ENCODE results near the gene ESRRG. TPM values are rescaled to one million over a fixed set of nuclear protein-coding genes. Genes with fewer than 3 reads are reported as not detected.

The ESRRG gene
- total RNA-seq, 2 experiments from 2014 or later, result not detected

DNA sequence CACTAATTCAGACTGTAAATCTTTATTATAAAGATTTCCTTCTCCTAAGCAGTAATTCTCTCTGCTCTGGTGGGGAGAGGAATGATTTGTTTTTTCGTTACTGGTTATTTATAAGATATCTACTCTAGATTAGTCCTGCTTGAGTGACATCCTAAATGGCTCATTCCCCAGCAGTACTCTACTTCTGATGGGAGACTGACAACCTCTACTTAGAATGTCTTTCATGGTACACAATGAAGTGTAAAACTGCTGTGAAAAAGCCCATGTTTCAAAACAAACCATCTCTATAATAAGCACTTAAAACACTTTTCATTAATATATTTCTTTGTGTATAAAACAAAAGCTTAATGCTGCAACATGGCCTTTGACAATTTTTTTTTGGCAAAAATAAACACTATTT, 33.9 kb upstream of the ESRRG start:
- TF ChIP-seq, protein P1, sequence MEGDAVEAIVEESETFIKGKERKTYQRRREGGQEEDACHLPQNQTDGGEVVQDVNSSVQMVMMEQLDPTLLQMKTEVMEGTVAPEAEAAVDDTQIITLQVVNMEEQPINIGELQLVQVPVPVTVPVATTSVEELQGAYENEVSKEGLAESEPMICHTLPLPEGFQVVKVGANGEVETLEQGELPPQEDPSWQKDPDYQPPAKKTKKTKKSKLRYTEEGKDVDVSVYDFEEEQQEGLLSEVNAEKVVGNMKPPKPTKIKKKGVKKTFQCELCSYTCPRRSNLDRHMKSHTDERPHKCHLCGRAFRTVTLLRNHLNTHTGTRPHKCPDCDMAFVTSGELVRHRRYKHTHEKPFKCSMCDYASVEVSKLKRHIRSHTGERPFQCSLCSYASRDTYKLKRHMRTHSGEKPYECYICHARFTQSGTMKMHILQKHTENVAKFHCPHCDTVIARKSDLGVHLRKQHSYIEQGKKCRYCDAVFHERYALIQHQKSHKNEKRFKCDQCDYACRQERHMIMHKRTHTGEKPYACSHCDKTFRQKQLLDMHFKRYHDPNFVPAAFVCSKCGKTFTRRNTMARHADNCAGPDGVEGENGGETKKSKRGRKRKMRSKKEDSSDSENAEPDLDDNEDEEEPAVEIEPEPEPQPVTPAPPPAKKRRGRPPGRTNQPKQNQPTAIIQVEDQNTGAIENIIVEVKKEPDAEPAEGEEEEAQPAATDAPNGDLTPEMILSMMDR (IDR thresholded peaks at IDR 0.05), result no peak
- H3K4me3 Mint-ChIP-seq, result no peak overlapping the region
- no peaks in the 10 kb centered on the region for H3K4me1 Mint-ChIP-seq (ENCODE audit: low read depth)
- H3K9me3 Mint-ChIP-seq, result peaks cover 3% of the 10 kb centered on the region
- H3K36me3 Mint-ChIP-seq (ENCODE audit: low read depth), result no peaks in the 10 kb centered on the region
- CTCF ChIA-PET, result no interaction called here
- POLR2A ChIA-PET, result no interaction called here
- intact Hi-C loops (cut with micrococcal nuclease), result no loop called here
- ATAC-seq (no peak), DNase-seq (no peak)
- no peak overlapping the region for H3K27ac Mint-ChIP-seq
- no peaks in the 10 kb centered on the region for H3K27me3 Mint-ChIP-seq

DNA sequence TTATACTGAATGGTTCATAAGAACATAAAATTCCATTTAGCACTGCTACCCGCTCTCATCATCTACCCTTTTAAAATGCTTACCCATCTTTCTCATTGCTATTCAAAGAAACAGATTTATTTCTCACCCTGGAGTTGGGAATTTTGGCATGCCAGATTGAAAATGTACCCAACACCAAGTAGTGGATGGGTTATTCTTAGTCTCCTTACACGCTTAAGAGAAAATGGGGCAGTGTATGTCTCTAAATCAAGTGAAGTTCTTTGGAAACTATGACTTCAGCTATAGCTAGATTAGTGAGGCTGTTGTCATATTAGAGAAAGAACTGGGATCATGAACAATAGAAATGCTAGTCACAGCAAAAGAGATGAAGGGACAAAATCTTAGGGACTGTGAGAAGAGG, 27.7 kb upstream of the ESRRG start:
- TF ChIP-seq, protein P1 (IDR thresholded peaks at IDR 0.05), result no peak
- ATAC-seq, result no peak
- no peak for DNase-seq
- Mint-ChIP-seq H3K36me3 (ENCODE audit: low read depth) (no peaks in the 10 kb centered on the region), H3K27ac (no peak overlapping the region), H3K4me3 (no peak overlapping the region), H3K9me3 (no peaks in the 10 kb centered on the region), H3K27me3 (no peaks in the 10 kb centered on the region), H3K4me1 (ENCODE audit: low read depth) (no peaks in the 10 kb centered on the region)
- ChIA-PET CTCF (no interaction called here), POLR2A (no interaction called here)
- intact Hi-C loops (cut with micrococcal nuclease), result no loop called here

DNA sequence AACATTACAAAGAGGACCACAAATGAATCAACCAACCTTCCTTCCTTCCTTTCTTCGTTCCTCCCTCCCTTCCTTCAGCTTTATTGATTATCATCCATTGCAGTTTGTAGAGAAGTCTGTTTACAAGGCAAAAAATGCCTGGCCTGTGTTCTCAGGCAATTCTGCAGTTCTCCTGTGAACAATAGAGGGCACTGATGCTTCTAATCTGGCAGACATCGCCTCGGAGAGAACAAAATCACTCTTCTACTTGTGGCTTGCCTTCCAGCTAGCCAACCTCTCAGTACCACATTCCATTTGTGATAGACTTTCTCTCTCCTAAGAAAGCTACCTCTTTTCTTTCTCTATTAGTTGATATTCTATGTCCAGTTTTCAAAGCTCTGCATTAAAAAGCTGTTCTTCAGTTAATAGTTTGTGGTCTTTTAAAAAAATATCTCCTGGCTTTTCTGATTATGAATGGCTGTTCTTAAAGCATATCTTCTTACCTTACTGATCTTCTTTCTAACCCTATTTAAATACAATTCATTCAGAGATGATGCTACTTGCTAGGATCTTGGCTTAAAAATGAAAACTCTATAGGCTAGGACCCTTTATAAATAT, 26.9 kb upstream of the ESRRG start:
- Mint-ChIP-seq H3K9me3 (no peaks in the 10 kb centered on the region), H3K27me3 (no peaks in the 10 kb centered on the region), H3K27ac (no peak overlapping the region), H3K36me3 (ENCODE audit: low read depth) (no peaks in the 10 kb centered on the region), H3K4me3 (no peak overlapping the region), H3K4me1 (ENCODE audit: low read depth) (no peaks in the 10 kb centered on the region)
- TF ChIP-seq, protein P1 (IDR thresholded peaks at IDR 0.05), result no peak
- no peak for DNase-seq
- intact Hi-C loops (cut with micrococcal nuclease), result no loop called here
- POLR2A ChIA-PET, result no interaction called here
- CTCF ChIA-PET, result interaction anchor here (0.6 to 1.2 kb wide), 3 partner anchors 9 to 29 kb away, joined by 3 read pairs; no protein-coding TSS in a partner anchor
- no peak for ATAC-seq

DNA sequence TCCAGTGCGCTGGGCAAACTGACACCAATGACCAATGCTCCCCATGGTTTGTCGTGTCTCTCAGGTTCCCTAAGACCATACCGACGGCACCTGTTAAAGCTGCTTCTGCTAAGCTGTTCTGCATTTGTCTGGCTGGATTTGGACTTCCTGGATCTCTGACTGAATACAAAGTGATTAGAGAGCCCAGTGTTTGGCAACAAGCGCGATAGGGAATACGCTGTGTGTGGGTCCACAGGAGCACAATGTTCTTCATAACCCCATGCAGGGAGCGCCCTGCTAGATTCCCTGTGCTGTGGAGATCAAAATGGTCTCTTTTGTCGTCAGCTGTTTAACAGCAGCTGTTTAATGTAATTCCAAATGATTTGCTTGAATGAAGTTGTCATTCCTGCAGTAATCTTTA, 26.0 kb upstream of the ESRRG start:
- ChIA-PET CTCF (interaction anchor here (0.9 to 1.2 kb wide), 2 partner anchors 8 to 28 kb away, joined by 3 read pairs; no protein-coding TSS in a partner anchor), POLR2A (no interaction called here)
- no peak overlapping the region for H3K27ac Mint-ChIP-seq
- ATAC-seq, result no peak
- DNase-seq, result no peak
- TF ChIP-seq, protein P1 (IDR thresholded peaks at IDR 0.05), result no peak
- no peaks in the 10 kb centered on the region for H3K4me1 Mint-ChIP-seq (ENCODE audit: low read depth)
- no peaks in the 10 kb centered on the region for H3K27me3 Mint-ChIP-seq
- H3K9me3 Mint-ChIP-seq, result no peaks in the 10 kb centered on the region
- intact Hi-C loops (cut with micrococcal nuclease), result no loop called here
- no peaks in the 10 kb centered on the region for H3K36me3 Mint-ChIP-seq (ENCODE audit: low read depth)
- no peak overlapping the region for H3K4me3 Mint-ChIP-seq

DNA sequence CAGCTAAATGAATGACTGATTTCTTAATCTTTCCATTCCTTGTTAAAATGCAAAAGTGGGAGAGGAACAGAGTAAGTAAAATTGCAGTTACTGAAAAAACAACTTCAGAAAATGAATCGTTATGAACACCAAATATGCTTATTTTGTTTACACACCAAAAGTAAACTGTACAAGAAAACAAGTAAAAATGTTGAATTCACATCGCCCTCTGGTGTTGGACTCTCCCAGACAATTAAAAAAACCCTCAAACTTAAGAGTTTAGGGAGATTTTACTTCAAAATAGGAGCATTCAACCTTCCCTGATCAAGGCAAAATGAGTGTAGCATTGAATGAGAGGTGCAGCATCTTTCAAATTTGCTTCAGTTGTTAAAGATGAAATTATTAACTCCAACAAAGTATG, 19.4 kb upstream of the ESRRG start:
- H3K27me3 Mint-ChIP-seq, result no peaks in the 10 kb centered on the region
- ChIA-PET POLR2A (no interaction called here), CTCF (no interaction called here)
- intact Hi-C loops (cut with micrococcal nuclease), result no loop called here
- no peak overlapping the region for H3K4me3 Mint-ChIP-seq
- no peaks in the 10 kb centered on the region for H3K36me3 Mint-ChIP-seq (ENCODE audit: low read depth)
- no peak for ATAC-seq
- no peak for DNase-seq
- TF ChIP-seq, protein P1 (IDR thresholded peaks at IDR 0.05), result no peak
- no peak overlapping the region for H3K27ac Mint-ChIP-seq
- H3K9me3 Mint-ChIP-seq, result no peaks in the 10 kb centered on the region
- no peaks in the 10 kb centered on the region for H3K4me1 Mint-ChIP-seq (ENCODE audit: low read depth)
